Non-pigmented ciliary epithelial cell (primary cell): ENCODE results near the gene BPGM.

Source experiments
- DNase-seq: peaks from one replicate; pipeline ENCODE4 v3.0.0-alpha.2; 2010; ENCODE audit warnings: low read depth

Gene BPGM

GRCh38 chr7:134697205-134697886 lies 50.7 kb downstream of the BPGM start:
- no peak for DNase-seq

GRCh38 chr7:134698481-134698880 lies 51.8 kb downstream of the BPGM start:
- no peak for DNase-seq

GRCh38 chr7:134699021-134699818 lies 52.6 kb downstream of the BPGM start:
- DNase-seq, result no peak

GRCh38 chr7:134699899-134700298 lies 53.2 kb downstream of the BPGM start:
- DNase-seq, result no peak

- DNase-seq, result no peak
Measured at GRCh38 chr7:134701272-134701671, 54.6 kb downstream of the BPGM start.

GRCh38 chr7:134702366-134703240 lies 56.0 kb downstream of the BPGM start:
- no peak for DNase-seq

- no peak for DNase-seq
Measured at GRCh38 chr7:134703241-134703594, 56.6 kb downstream of the BPGM start.

GRCh38 chr7:134703782-134704181 lies 57.1 kb downstream of the BPGM start:
- no peak for DNase-seq

- no peak for DNase-seq
Measured at GRCh38 chr7:134704827-134705226, 58.2 kb downstream of the BPGM start.

- no peak for DNase-seq
Measured at GRCh38 chr7:134705716-134706115, 59.1 kb downstream of the BPGM start.

- no peak for DNase-seq
Measured at GRCh38 chr7:134706468-134706867, 59.8 kb downstream of the BPGM start.

- no peak for DNase-seq
Measured at GRCh38 chr7:134707663-134708378, 61.2 kb downstream of the BPGM start.

GRCh38 chr7:134708692-134709091 lies 62.0 kb downstream of the BPGM start:
- DNase-seq, result no peak

GRCh38 chr7:134709197-134709596 lies 62.5 kb downstream of the BPGM start:
- DNase-seq, result no peak

- DNase-seq, result no peak
Measured at GRCh38 chr7:134710511-134710853, 63.8 kb downstream of the BPGM start.

- no peak for DNase-seq
Measured at GRCh38 chr7:134710854-134711624, 64.4 kb downstream of the BPGM start.

GRCh38 chr7:134712196-134712595 lies 65.5 kb downstream of the BPGM start:
- DNase-seq, result no peak

GRCh38 chr7:134714470-134715205 lies 68.0 kb downstream of the BPGM start:
- no peak for DNase-seq

GRCh38 chr7:134718211-134718875 lies 71.7 kb downstream of the BPGM start:
- DNase-seq, result no peak
